GM03348 (cell line): ENCODE measurements around the gene KCTD3.

Experiments
- DNase-seq: peaks from one replicate; pipeline ENCODE4 v3.0.0; 2012; ENCODE audit warnings: low spot score

Gene KCTD3

DNA sequence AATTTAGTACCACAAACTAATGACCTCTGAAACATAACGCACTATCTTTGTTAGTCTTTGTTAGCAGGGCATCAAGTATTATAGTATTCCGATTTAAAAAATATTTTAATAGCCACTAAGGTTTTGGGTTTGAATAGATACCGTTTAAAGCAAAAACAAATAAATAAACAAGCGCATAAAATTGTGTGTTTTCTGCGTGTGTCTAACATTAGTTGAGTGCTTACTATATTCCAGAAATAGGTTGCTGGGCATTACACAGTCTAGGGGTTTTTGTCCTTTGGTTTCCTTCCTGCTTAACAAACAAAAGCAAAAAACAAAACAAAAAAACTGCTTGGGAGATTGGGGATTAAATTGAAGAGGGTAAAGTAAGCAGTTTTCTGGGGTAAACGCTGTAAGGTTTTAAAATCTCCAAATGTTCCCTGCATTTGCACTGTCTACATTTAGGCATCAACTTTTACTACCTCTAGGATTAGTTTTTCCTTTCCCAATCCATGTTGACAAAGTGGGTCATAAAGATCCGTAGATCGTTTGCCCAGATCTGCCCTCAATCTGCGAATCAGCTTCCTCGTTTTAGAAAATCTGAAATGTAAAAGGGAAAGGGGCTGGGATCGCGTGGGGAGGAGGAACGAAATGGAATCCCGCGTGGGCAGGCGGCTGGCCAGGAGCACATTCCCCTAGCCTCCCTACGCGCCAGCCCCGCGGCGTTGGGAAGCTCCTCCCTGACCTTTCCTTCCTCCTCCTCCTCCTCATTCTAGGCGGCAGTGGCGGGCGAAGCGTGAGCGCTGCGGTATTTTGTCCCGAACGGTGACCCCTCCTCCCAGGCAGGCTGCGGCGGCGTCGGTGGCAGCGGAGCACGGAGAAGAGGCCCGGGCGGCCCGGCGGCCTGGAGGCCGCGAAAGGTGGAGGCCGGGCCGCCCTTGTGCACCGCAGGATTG is at the start of gene KCTD3:
Gene KCTD3 (plus strand): TSS at position 749 of the 935 bp plus-strand sequence. CDS start 382 bp downstream, outside the sequence.
- peak; percentile 92 for DNase-seq

- no peak for DNase-seq
Observed at GRCh38 chr1:215517441-215517891, 49.6 kb upstream of the KCTD3 start.

DNA sequence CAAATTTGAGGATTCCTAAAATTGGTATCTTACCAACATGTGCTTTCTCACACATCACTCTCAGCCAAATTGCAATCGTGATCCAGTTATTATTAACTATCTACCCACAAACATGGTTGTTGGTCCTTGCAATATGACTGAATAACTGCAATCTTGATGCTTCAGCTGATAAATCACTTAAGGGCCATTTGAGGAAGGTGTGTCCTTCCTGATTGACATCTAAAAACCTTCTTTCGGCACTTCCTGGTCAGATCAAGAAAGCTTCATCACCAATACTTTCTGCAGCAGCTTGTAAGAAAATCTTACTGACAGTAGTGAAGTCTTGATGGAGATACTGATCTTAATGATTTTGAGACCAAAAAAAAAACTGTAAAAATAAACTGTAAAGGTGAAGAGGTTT is 48.5 kb upstream of the KCTD3 start:
- DNase-seq = no peak

GRCh38 chr1:215521279-215521678 is 45.8 kb upstream of the KCTD3 start:
- DNase-seq = no peak

- peak; percentile 33 for DNase-seq
Observed at GRCh38 chr1:215523128-215523861, 43.8 kb upstream of the KCTD3 start.

GRCh38 chr1:215523906-215524305 is 43.2 kb upstream of the KCTD3 start:
- no peak for DNase-seq

DNA sequence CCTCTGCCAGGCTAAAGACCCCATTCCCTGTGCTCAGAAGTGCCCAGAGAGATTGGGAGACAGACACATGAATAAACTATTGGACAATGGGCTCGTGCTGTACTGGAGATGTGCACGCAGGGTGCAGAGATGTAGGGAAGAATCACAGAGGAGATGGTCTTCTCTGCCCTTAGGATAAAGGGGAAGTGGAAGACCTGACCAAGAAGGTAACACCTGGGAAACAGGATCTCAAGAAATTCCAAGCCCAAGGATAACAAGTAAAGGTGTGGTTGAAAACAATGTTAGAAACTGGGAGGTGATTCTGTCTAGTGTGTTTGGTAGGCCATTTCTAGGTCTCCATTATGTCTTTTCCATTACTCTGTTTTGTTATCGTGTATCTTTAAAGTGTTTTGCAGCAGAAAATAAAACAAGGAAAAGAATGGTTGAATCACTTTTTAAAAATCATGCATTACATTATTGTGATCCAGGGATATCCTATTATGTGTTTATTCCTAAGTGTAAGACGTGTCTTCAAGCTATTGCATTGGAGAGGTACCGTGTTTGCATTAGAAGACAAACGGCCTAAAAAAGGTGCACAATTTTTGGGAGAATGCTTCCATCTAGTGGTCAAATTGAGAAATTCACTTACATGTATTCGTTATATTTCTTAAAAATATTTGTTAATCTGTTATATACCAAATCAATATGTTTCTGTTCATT is 40.8 kb upstream of the KCTD3 start:
- peak; percentile 46 for DNase-seq

- DNase-seq = no peak
Observed at GRCh38 chr1:215526846-215527151, 40.3 kb upstream of the KCTD3 start.

GRCh38 chr1:215529111-215529510 is 38.0 kb upstream of the KCTD3 start:
- DNase-seq = no peak

DNA sequence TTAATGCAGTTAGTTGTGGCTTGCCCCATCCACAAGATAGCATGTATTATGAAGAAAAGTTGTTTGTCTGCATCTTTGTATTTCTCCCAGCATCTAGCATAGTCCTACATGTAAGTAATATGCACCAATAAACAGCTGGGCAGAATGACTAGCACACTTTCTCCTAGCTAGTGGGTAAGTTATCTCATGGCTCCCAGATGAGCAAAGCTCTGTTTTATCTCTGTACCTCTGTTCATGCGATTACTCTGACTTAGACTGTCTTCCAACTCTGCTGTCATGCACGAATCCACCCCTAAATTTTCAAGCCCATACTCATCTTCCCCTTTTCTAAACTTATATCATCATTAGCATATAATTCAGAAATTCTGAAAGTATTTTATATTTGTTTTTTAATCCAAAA is 37.5 kb upstream of the KCTD3 start:
- DNase-seq = no peak

GRCh38 chr1:215530401-215530984 is 36.6 kb upstream of the KCTD3 start:
- DNase-seq = no peak

DNA sequence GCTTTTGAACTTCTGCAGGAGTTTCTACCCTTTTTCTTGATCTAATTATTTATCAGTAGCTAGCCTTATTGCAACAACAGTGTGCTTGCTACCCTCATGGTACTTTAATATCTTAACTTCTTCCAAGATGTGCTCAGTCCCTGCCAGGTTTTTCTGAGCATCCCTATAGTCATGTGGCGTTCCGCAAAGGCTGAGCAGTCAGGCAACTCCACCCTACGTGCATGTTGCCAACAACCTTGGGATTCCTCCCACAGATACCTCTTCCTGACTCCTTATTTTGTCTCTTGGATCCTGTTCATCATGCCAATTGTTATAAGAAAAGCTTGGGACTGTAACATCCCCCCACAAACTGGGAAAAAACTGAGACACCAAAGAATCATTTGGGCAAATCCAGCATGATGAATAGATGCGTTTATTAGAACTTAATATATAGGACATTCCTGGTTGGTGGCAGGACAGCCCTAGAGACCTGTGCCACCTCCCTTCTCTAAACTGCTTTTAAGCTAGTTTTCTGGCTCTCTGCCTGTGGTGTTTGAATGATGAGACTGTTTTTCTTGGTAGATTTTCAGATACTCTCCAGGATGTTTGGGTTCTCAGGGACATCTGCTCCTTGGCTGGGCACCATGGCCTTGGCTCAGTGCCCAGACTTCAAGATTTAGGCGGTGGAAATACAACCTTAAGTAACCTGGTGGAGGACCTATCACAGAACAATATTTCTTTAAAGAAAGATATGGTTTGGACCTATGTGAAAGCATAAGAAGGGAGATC is 27.1 kb upstream of the KCTD3 start:
- DNase-seq = no peak

DNA sequence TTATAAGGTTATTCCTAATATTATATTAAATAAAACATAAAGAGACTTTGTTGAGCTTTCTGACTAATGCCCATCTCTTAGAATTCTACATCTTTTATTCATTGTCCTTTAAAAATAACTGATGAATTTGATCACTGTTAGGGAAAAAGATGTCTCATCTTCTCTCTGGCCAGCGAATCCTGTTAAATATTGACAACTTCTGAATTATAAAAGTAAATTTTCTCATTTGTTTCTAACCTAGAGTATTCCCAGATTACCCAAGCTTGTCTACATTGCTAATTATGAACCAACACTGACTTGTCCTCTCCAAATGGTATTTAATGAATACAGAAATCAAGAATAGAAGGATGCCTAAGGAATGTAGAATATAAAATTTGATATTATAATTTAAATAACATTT is 24.8 kb upstream of the KCTD3 start:
- DNase-seq = no peak

GRCh38 chr1:215543191-215543606 is 23.9 kb upstream of the KCTD3 start:
- peak; percentile 19 for DNase-seq

- no peak for DNase-seq
Observed at GRCh38 chr1:215543806-215544205, 23.3 kb upstream of the KCTD3 start.

GRCh38 chr1:215544566-215544965 is 22.5 kb upstream of the KCTD3 start:
- DNase-seq = no peak

DNA sequence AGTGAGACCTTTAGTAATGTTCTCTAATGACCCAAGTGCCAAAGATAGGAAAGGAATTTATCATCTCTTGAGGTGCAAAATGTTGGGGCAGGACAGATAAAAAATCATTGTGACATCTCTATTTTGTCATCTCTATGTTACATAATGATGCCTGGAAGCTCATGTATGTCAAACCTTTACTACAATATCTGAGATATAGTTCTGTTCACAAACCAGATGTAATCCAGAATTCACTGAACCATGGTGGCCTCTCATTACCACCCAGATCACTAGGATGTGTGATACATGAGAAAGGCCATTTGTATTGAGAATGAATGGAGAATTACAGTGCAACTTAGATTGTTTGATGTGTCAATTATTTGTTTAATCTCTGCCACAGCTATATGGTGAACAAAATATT is 22.0 kb upstream of the KCTD3 start:
- DNase-seq = no peak

DNA sequence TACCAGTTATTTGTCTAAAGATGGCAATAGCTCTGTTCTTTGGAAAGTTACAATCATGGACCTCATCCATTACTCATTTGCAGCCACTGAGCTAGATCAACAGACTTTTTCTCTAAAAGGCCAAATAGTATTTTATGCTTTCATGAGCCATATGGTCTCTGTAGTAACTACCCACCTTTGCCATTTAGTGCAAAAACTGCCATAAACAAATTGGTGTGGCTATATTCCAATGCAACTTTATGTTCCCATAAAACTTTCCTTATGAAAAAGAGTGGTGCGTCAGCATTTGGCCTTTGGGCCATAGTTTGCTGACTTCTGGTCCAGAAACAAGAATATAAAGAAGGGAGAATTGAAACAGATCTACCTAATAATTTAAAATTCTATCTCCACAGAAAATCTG is 20.1 kb upstream of the KCTD3 start:
- no peak for DNase-seq

DNA sequence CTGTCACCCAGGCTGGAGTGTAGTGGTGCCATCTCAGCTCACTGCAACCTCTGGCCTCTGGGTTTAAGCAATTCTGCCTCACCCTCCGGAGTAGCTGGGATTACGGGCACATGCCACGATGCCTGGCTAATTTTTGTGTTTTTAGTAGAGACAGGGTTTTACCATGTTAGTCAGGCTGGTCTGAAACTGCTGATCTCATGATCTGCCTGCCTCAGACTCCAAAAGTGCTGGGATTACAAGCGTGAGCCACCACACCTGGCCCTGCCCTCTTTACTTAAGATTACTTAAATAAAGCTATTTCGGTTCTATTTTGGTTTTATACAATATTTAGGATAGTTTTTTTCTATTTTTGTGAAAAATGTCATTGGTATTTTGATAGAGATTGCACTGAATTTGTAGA is 15.3 kb upstream of the KCTD3 start:
- no peak for DNase-seq

DNA sequence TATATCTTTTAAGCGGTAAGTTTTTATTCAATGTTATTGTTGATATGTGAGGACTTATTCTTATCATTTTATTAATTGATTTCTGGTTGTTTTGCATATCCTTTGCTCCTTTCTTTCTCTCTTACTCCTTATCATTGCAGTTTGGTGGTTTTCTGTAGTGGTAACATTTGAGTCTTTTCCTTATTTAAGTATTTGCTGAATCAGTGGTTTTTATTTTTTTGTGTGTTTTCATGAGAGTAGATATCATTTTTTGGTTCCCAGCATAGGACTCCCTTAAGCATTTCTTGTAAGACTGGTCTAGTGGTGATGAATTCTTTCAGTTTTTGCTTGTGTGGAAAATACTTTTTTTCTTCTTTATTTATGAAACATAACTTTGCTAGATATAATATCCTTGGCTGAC is 12.2 kb upstream of the KCTD3 start:
- no peak for DNase-seq

- no peak for DNase-seq
Observed at GRCh38 chr1:215555531-215555930, 11.6 kb upstream of the KCTD3 start.

DNA sequence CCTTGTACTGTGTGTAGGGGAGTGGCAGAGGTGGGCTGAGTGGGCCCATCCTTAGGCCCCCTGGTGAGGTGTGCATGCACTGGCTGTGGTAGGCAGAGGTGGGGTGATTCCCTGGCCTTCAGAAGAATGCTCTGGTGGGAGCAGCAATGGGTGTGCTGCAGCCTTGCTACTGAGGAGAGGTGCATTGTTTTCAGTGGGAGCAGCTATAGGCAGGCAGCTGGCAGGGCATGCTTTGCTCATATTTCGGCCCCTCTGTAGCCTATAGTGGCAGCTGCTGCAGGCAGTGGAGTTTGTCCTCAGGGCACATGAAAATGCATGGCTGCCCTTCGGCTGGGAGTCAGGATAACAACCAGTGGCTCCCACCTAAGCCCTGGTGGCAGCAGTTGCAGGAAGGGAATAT is 10.1 kb upstream of the KCTD3 start:
- DNase-seq = no peak
